ENCODE results near the gene LAIR1.

DNA sequence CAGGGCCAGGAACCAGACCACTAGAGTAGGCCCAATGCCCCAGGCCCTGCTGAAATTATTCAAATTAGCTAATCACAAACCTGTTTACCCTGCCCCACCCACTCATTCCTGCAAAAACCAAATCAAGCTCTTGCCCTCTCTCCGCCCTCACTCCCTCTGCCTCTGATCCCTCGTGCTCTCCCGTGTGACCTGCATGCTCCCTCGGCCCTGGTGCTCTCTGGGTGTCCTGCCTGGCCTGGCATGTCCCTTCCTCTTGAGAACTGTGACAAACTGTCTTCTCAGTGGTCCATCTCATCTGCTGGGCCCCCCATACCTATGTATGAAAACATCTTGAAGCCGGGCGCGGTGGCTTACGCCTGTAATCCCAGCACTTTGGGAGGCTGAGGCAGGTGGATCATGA, 38.3 kb upstream of the LAIR1 start:
- TF ChIP-seq, protein P1, sequence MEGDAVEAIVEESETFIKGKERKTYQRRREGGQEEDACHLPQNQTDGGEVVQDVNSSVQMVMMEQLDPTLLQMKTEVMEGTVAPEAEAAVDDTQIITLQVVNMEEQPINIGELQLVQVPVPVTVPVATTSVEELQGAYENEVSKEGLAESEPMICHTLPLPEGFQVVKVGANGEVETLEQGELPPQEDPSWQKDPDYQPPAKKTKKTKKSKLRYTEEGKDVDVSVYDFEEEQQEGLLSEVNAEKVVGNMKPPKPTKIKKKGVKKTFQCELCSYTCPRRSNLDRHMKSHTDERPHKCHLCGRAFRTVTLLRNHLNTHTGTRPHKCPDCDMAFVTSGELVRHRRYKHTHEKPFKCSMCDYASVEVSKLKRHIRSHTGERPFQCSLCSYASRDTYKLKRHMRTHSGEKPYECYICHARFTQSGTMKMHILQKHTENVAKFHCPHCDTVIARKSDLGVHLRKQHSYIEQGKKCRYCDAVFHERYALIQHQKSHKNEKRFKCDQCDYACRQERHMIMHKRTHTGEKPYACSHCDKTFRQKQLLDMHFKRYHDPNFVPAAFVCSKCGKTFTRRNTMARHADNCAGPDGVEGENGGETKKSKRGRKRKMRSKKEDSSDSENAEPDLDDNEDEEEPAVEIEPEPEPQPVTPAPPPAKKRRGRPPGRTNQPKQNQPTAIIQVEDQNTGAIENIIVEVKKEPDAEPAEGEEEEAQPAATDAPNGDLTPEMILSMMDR (IDR thresholded peaks at IDR 0.05): no peak
- TF ChIP-seq POLR2A (IDR thresholded peaks at IDR 0.05): no peak

Measured in upper lobe of left lung (tissue), 4 donors.